OCI-M2 (cell line): ENCODE data around the gene EHMT1.

Source experiments
- DNase-seq: peaks from one replicate; lab custom pipeline; 2025; ENCODE audit not compliant: unreplicated experiment; lab: John Stamatoyannopoulos, UW

EHMT1 gene

GRCh38 chr9:137690930-137691645 is 72.3 kb downstream of the EHMT1 start:
- DNase-seq, result no peak

DNA sequence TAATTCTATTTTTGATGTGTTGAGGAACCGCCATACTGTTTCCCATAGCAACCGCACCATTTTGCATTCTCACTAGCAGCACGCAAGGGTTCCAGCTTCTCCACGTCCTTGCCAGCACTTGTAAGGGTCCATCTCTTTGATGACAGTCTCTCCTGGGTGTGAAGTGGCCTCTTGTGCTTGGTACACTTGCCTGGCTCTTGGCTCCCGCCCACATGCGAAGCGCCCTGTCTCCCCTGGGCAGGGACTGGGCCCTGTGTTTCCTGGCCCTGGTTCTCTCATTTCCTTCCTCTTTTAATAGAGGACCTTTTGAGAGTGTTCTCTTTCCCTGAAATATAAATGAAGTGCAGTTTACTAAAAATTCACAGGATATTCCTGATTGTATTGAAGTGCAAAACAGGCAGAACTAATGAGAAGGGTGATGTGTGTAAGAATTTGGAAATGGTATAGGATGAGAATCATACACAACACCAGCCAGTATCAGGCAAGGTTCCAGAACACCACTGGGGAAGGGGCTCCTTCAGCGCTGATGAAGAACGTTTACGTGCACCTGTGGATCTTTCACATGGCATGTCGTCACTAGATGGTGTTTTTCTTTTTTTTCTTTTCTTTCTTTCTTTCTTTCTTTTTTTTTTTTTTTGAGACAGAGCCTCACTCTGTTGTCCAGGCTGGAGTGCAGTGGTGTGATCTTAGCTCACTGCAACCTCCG is 73.0 kb downstream of the EHMT1 start:
- no peak for DNase-seq

DNA sequence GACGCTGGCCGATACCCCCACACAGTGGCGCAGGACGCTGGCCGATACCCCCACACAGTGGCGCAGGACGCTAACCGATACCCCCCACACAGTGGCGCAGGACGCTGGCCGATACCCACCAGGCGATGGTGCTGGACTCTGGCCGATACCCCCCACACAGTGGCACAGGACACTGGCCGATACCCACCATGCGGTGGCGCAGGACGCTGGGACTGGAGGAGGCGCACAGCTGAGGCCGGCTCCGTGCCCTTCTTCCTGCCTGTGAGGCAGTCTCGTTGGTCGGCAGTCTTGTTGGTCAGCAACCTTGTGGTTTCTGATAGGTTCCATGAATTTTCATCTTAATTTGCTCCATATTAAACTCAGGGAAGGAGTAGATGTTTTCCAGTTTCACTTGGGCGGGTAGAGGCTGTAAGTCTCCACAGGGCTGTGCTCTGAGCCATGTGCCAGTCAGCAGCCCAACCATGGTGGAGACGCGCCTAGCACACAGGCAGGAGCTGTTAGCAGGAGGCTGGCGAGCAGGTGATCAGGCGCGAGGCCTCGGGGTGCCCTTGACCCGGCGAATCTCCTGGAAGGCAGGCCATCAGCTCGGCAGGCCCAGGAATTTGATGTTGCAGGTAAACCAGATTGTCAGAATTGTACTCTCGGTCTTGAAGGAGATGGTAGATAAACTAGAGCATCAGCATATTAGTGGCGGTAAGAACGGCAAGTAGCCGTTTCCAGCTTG is 75.6 kb downstream of the EHMT1 start:
- no peak for DNase-seq

DNA sequence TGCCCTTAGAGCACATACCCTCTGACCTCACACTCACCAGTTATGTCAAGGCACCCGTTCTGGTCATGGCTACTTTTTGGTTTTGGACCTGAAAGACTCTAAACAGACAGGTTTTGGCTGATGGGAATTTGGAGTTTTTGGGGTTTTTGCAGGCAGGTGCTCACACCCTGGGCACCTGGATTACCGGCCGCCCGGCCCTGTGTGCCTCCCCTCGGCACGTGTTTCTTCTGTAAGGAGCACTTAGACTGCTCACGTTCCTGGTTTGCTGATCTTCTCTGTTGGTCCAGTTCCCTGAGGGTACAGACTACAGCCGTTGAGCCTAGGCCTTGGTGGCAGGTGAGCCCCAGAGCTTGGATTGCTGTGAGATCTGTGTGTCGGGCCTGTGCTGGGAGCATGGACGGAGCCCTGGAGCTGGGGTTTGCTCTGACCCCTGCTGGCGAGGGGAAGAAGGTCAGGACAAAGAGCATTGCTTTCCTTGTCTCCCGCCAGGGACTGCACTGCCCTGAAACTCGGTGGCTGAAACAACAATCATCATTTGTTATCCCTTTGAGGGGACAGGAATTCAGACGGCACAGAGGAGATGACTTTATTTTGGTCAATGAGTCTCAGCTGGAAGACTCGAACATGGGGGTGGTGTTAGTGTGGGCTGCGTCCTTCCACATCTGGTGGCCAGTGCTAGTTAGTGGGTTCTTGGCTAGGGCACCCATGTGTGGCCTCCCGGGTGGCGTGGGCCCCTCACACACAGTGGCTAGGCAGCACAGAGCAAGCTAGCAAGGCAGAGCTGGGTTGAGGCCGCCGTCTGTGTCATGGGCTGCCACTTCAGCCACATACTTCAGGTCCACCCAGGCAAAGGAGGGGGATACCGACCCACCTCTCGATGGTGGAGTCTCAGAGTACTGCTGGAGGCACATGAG is 76.4 kb downstream of the EHMT1 start:
- no peak for DNase-seq

DNA sequence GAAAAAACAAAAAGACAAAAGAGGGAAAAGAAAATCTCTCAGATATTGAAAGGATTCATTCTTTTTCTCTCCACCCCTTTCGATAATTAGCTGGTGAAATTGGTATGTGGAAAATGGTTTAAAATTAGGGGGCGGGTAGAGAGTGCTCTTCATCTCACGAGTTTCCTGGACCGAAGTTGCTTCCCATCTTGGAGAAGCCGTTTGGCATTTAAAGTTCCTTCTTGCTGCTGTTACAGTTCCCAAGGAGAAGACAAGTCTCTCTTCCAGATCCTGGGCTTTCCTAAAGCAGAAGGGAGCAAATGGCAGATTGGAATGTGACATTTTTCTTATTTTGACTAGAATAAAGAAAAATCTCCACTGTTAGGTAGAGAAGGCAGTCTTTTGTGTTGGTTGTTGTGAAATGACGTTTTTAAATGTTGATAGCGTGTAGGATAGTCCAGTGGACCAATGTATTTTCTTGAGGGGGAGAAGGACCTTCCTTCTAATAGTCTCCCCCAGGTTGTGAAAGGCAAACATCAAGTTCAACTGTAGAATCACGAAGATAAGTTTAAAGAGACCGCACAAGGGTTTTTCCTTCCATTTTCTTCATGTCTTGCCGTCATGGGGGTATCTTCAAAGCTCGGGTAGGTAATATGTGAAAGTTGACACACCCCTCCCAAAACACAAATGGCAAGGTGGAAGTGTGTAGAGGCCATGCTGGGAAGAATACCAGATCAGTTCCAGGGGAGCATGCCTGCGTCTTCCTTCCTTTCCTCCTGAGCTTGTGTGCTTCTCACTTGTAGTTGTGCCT is 77.5 kb downstream of the EHMT1 start:
- no peak for DNase-seq

- DNase-seq, result no peak
Measured at GRCh38 chr9:137697193-137697592, 78.4 kb downstream of the EHMT1 start.

DNA sequence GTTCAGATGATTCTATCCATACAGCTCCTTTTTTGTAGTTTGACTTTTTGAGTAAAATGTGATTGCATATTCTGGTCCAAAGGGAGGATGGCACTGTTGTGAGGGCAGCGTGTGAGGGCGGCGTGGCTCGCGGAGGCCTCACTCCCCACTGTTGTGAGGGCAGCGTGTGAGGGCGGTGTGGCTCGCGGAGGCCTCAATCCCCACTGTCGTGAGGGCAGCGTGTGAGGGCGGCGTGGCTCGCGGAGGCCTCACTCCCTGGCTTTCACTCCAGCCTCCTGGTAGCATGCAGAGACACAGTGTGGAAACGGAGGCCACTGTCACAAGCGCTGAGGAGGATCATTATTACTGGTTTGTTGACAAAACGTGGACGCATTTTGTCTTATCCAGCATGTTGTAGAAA is 79.0 kb downstream of the EHMT1 start:
- DNase-seq, result no peak

DNA sequence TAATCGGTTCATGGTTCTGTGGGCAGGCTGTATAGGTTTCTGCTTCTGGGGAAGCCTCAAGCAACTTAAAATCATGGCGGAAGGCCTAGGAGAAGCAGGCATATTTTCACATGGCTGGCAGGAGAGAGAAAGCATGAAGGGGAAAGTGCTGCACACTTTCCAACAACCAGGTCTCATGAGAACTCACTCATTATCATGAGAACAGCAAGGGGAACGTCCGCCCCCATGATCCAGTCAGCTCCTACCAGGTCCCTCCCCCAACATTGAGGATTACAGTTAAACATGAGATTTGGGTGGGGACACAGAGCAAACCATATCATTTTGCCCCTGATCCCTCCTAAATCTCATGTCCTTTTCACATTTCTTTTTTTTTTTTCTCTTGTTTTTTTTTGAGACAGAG is 82.1 kb downstream of the EHMT1 start:
- DNase-seq, result no peak

GRCh38 chr9:137702615-137703379 is 84.0 kb downstream of the EHMT1 start:
- DNase-seq, result no peak

DNA sequence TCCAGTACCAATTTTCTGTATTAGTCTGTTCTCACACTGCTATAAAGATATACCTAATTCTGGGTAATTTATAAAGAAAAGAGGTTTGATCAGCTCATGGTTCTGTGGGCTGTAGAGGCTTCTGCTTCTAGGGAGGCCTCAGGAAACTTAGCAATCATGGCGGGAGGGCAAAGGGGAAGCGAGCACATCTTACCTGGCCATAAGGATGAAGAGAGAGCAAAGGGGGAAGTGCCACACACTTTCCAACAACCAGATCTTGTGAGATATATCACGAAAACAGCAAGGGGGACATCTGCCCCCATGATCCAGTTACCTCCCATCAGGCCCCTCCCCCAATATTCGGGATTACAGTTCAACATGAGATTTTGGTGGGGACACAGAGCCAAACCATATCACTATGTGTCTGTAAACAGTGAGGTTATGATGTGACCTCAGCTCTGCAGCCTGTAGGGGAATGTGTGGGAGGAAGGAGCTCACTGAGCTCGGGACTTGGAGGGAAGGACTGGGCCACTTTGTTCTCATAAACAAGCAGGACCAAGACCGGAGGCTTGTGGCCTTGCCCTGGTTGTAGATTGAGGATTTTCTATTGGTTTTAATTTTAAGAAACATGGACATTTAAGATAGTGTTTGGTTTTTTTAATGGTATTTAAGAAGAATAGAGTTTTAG is 85.2 kb downstream of the EHMT1 start:
- no peak for DNase-seq

DNA sequence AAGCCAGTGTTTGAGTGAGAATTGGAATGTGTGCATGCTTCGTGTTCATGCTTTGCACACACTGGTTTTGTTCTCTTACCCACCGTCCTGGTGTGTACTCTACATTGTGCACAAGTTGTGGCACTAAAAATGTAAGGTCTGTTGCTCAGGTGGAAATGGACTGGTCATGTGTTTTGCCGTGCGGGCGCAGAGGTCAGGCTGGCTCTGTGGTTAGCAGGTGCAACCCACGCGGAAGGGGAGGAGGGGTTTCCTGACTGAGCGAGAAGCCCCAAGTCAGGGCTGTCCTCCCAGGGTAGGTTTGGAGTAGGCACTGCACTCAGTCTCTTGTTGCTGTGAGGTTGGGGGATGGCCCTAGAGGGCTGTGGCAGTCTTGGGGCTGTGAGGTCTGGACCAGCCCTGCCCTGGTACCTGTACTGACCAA is 86.6 kb downstream of the EHMT1 start:
- DNase-seq, result no peak

DNA sequence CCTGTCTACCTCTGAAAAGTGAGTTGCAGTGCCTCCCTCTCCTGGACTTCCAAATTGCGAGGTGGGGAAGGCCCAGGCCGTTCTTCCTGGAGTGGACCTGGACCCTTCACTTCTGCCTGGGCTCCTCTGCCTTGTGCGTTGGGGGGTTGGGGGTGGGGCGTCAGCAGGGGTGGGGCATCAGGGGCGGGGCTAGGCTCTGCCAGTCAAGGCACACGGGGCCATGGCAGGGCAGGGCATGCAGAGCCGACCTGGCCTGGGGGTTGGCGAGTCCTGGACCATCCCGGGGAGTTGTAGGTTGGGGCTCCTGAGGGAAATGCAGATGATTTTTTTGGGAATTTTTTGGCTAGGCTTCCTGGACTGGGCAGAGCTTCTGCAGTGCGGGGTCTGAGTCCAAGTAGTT is 87.1 kb downstream of the EHMT1 start:
- no peak for DNase-seq

GRCh38 chr9:137707361-137707760 is 88.6 kb downstream of the EHMT1 start:
- no peak for DNase-seq

DNA sequence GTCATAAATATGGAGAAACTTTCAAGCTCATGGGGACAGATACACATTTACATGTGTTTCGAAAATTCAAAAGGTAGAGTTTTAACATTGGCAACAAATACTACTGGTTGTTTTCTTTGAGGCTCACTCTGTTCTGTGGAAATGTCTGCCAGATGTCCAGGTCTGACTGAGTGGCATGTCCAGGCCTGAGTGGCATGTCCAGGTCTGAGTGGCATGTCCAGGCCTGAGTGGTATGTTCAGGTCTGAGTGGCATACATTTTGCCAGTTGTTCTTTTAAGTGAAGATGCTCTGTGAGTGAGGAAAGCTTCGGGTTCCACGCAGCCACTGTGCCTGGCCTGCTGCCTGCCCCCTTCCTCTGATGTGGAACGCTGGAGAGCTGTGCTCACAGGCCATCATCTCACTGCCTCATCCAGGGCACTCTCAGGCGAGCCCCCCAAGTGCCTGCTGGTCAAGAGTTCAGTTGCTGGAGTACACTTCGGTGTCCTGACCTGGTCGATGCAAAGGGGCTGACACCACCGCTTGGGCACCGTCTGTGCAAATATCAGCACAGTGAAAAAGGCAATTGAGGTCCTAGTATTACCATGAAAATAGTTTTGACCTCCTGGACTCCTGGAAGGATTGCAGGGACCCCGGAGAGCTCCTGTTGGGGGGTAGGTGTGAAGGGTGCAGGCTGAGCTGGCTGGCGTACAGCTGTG is 89.9 kb downstream of the EHMT1 start:
- no peak for DNase-seq

- no peak for DNase-seq
Measured at GRCh38 chr9:137709411-137710101, 90.8 kb downstream of the EHMT1 start.

GRCh38 chr9:137710704-137711103 is 91.9 kb downstream of the EHMT1 start:
- DNase-seq, result no peak

DNA sequence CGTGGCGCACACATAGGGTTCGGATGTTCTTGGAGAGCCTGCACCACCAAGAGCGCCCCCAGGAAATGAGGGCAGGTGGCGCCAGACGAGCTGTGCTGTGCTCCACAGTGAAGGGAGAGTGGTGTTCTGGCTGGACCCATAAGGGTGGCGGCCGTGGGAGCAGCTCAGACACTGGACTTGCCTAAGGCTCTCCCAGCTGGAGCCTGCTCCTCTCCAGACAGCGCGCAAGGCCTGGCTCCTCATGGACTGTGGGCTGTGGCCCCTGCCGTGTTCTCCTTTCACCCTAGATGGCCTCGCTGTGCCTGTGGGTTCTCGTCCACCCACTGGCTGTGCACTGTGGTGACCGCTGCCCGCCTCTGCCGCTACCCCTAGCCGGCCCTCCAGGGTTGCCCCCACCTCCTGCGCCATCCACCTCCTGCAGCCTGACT is 92.9 kb downstream of the EHMT1 start:
- no peak for DNase-seq

- DNase-seq, result no peak
Measured at GRCh38 chr9:137715321-137715720, 96.5 kb downstream of the EHMT1 start.
